Upper lobe of right lung (tissue), 1 donor: ENCODE data around the gene CHRNE. TPM values are rescaled to one million over a fixed set of nuclear protein-coding genes. Genes with fewer than 3 reads are reported as not detected.
A peak's percentile ranks its signal among the peaks of the same experiment; 100 is the strongest.

ENCODE experiments used
- ATAC-seq: fragments of 200-7000 bp; cut with Tn5 transposase; one replicate; pipeline ENCODE4 v1.9.1; 2020; ENCODE audit warnings: mild to moderate bottlenecking, moderate library complexity
- DNase-seq: peaks from one replicate; pipeline ENCODE4 v3.0.0-alpha.2; 2020
- H3K27ac ChIP-seq: fragments of 200-600 bp; one replicate; pipeline ENCODE4 v1.8.0; 2022
- H3K27me3 ChIP-seq: fragments of 200-600 bp; one replicate; pipeline ENCODE4 v1.8.0; 2022; ENCODE audit warnings: mild to moderate bottlenecking
- H3K36me3 ChIP-seq: fragments of 200-600 bp; one replicate; pipeline ENCODE4 v1.8.0; 2022
- H3K4me1 ChIP-seq: fragments of 200-600 bp; one replicate; pipeline ENCODE4 v1.8.0; 2022
- H3K4me3 ChIP-seq: fragments of 200-600 bp; one replicate; pipeline ENCODE4 v1.8.0; 2022; ENCODE audit warnings: mild to moderate bottlenecking
- H3K9me3 ChIP-seq: fragments of 200-600 bp; one replicate; pipeline ENCODE4 v1.8.0; 2022
- intact Hi-C: fragments of 100-400 bp; cut with DNase I; formaldehyde crosslinking; loops from one replicate; pipeline ENCODE4 v1.11.0; 2022
- total RNA-seq: library from RNA; stranded (reverse); fragmentation: NEBNext Ultra II Directional; extraction: Animal tissue kit (Norgen Biotek cat#: 25700); gene quantifications from one replicate; pipeline ENCODE4 v1.2.1, GENCODE V29; 2021
- TF ChIP-seq, protein P1 (sequence below): fragments of 200-600 bp; IDR thresholded peaks from one replicate; pipeline ENCODE4 v1.8.0; 2022; ENCODE audit warnings: antibody characterized with exemption
- donor health status: DM: no; HTN: yes; CAD: no; lungs with severe emphysema.

The CHRNE gene
- total RNA-seq, 1 donor from 2014 or later = 0.98 TPM

DNA sequence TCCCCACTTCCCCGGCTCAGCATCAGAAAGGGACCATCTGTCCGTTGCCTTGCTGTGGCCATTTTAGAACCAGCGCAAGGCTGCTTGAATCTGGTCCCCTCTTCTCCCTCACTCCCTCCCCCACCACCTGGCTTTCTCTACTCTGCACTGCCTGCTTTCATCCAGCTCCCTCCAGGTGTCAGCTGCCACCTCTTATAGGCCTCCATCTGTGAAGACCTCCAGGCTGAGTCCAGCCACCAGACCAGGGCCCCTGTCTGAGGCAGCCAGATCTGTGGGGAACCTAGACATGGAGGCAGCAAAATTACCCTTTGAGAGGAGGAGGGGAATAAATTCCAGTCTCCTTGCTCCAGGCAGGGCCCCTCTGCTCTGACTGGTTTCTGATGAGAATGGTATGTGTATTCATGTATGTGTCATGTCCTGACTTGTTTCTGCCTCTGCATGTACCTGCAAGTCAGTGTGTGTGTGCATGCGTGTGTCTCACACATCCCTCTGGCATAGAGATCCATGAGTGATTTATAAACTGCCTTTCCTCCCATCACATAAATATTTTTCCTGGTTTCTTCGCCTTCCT is 48.7 kb downstream of the CHRNE start:
- Histone ChIP-seq H3K9me3 (no peaks in the 10 kb centered on the region), H3K27ac (peak overlapping the region; percentile 48), H3K36me3 (no peaks in the 10 kb centered on the region), H3K27me3 (no peaks in the 10 kb centered on the region), H3K4me3 (no peak overlapping the region), H3K4me1 (peaks cover 51% of the 10 kb centered on the region)
- TF ChIP-seq, protein P1, sequence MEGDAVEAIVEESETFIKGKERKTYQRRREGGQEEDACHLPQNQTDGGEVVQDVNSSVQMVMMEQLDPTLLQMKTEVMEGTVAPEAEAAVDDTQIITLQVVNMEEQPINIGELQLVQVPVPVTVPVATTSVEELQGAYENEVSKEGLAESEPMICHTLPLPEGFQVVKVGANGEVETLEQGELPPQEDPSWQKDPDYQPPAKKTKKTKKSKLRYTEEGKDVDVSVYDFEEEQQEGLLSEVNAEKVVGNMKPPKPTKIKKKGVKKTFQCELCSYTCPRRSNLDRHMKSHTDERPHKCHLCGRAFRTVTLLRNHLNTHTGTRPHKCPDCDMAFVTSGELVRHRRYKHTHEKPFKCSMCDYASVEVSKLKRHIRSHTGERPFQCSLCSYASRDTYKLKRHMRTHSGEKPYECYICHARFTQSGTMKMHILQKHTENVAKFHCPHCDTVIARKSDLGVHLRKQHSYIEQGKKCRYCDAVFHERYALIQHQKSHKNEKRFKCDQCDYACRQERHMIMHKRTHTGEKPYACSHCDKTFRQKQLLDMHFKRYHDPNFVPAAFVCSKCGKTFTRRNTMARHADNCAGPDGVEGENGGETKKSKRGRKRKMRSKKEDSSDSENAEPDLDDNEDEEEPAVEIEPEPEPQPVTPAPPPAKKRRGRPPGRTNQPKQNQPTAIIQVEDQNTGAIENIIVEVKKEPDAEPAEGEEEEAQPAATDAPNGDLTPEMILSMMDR = no peak
- intact Hi-C loops = no loop called here
- no peak for DNase-seq
- no peak for ATAC-seq

DNA sequence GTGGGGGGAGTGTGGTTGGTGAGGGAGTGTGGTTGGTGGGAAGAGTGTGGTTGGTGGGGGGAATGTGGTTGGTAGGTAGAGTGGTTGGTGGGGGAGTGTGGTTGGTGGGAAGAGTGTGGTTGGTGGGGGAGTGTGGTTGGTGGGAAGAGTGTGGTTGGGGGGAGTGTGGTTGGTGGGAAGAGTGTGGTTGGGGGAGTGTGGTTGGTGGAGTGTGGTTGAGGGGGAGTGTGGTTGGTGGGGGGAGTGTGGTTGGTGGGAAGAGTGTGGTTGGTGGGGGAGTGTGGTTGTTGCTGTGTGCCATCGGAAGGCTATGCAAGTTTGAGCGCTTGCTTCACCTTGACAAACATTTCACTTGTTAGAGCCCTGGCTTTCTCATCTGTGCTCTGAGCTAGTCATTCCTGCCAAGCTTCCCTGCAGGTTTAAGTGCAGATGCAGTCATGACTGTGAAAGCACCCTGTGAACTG is 49.7 kb downstream of the CHRNE start:
- H3K4me3 ChIP-seq = no peak overlapping the region
- ATAC-seq = no peak
- TF ChIP-seq, protein P1 = no peak
- intact Hi-C loops = no loop called here
- H3K27ac ChIP-seq = no peak overlapping the region
- no peaks in the 10 kb centered on the region for H3K9me3 ChIP-seq
- no peak for DNase-seq
- peaks cover 52% of the 10 kb centered on the region for H3K4me1 ChIP-seq
- no peaks in the 10 kb centered on the region for H3K36me3 ChIP-seq
- H3K27me3 ChIP-seq = no peaks in the 10 kb centered on the region

DNA sequence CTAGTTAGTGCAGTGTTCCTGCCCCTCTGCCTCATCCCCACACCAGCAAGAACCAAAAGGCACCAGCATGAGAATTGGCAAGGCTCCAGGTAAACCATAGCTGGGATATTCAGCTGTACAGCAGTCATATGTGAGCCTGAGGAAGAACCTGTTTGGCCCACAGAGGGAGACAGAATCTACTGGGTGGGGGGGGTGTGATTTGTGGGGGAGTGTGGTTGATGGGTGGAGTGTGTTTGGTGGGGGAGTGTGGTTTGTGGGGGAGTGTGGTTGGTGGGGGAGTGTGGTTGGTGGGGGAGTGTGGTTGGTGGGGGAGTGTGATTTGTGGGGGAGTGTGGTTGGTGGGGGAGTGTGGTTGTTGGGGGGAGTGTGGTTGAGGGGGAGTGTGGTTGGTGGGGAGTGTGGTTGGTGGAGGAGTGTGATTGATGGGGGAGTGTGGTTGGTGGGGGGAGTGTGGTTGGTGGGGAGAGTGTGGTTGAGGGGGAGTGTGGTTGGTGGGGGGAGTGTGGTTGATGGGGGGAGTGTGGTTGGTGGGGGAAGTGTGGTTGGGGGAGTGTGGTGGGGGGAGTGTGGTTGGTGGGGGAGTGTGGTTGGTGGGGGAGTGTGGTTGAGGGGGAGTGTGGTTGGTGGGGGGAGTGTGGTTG is 50.2 kb downstream of the CHRNE start:
- TF ChIP-seq, protein P1 = no peak
- H3K4me1 ChIP-seq = peaks cover 53% of the 10 kb centered on the region
- no peaks in the 10 kb centered on the region for H3K9me3 ChIP-seq
- intact Hi-C loops = no loop called here
- H3K27me3 ChIP-seq = no peaks in the 10 kb centered on the region
- no peak for DNase-seq
- no peak overlapping the region for H3K27ac ChIP-seq
- no peak for ATAC-seq
- H3K36me3 ChIP-seq = no peaks in the 10 kb centered on the region
- H3K4me3 ChIP-seq = no peak overlapping the region

DNA sequence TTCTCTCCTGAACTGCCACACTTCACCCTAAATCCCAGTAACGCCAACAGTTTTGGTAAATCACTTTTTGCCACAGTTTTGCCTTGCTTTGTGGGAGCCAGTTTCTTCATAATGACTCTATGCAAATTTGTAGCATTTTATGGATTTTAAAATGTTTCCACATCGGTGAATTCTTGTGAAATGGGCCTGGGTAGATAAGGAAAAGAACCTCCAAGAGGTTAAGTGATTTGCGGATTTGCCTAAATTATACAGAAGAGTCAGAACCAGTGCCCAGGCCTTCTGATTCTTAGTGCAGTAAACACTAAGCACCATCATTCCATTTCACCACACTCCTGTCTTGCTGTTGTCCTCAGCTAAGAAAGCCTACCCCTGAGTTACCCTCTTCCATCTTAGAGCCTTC is 51.8 kb downstream of the CHRNE start:
- H3K36me3 ChIP-seq = no peaks in the 10 kb centered on the region
- H3K27ac ChIP-seq = no peak overlapping the region
- no peak for DNase-seq
- no peak for ATAC-seq
- TF ChIP-seq, protein P1 = no peak
- peaks cover 39% of the 10 kb centered on the region for H3K4me1 ChIP-seq
- intact Hi-C loops = no loop called here
- no peak overlapping the region for H3K4me3 ChIP-seq
- H3K27me3 ChIP-seq = no peaks in the 10 kb centered on the region
- no peaks in the 10 kb centered on the region for H3K9me3 ChIP-seq

DNA sequence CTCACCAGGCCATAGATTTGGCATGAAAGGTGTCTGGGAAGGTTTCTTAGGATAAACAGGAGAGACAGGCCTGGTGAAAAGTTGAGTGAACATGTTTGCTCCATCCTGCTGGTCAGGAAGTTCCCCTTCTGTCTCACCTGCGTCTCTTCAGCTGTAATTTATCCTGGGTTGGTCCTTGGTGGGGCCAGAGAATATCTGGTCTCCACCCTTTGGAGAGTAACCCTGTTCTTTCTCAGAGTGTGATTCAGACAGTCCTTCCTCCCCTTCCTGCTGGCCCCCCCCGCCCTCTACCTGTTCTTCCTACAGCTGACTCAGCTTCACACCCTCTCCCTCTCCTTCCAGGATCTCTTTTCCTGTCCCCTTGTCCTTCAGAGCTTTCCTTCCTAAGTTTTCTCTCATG is 52.7 kb downstream of the CHRNE start:
- H3K27me3 ChIP-seq = no peaks in the 10 kb centered on the region
- peaks cover 35% of the 10 kb centered on the region for H3K4me1 ChIP-seq
- TF ChIP-seq, protein P1 = no peak
- no peaks in the 10 kb centered on the region for H3K36me3 ChIP-seq
- no peaks in the 10 kb centered on the region for H3K9me3 ChIP-seq
- no peak overlapping the region for H3K27ac ChIP-seq
- DNase-seq (no peak), ATAC-seq (no peak)
- no peak overlapping the region for H3K4me3 ChIP-seq
- intact Hi-C loops = no loop called here
